DMS79 treated with DMSO at 0.1 percent for 48 hours (cell line): ENCODE measurements around the gene HCST.
"Not testable (repeated sequence)": the region's sequence is repeated elsewhere in the genome, so short reads cannot be mapped to it uniquely, and the experiment has no call there.

Experiments used
- DNase-seq: peaks from one replicate; lab custom pipeline; 2025; lab: John Stamatoyannopoulos, UW

HCST gene

DNA sequence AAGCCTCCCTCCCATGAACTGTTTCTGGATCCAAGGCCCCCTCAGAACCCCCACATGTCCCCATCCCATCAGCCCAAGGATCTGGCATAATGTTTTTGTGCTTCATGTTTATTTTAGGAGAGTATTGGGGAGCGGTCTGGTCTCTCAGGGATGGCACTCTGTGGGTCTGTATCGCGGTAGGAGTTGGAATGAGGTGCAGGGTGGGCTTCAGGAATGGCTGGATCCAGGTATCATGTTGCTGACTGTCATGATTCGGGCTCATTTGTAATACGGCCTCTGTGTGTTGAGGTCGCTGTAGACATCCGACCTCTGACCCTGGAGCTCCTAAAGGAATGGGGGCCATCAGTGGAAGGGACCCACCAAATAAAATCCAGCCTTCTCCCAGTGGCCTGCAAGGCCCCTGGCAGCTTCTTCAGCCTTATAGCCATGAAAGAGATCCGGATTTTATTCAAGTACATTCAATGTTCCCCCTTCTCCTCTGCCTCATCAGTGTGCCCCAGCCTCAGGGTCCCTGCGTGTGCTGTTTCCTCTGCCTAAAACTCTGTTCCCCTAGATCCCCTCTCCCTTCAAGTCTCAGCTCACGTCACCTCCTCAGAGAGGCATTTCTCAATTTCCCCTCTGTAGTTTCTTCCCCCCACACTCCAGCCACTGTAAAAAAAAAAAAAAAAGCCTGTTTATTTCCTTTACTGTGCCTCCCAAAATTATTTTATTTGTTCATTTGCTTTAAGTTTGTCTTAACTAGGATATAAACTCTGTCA, 2.2 kb downstream of the HCST start:
- DNase-seq, result no peak

DNA sequence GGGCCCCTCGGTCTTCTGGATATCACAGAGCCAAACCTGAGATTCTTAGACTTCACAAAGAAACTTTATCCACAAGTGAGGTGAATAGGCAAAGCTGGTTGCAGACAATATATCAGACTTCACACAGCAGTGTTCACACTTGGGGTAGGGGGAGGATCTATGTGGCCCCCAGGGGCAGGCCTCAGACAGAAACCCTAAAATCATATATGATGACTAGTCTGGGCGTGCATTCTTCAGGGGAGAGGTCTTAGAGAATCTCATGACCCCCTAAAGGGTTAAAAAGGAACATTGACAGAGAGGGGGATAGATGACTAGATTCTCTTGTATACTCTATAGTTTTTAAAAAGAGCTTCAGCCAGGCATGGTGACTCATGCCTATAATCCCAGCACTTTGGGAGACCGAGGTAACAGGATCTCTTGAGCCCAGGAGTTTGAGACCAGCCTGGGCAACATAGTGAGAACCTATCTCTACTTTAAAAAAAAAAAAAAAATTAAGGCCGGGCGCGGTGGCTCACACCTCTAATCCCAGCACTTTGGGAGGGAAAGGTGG, 2.9 kb downstream of the HCST start:
- no peak for DNase-seq

DNA sequence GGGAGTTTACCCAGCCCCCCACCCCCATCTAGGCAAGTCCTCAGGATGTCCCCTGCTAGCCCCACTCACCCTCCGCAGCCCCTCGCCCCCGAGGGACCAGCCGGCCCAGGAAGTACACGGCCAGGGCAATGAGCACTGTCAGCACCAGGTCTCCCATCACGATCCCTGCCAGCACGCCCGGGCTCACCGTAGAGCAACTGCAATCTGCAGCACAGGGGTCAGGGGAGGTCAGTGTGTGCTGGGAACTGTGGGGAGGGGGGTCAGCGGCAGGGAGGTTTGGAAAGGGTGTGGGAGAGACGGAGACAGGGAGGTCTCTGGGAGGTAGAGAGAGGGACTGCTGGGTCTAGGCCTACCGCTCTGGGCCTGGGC, 5.0 kb downstream of the HCST start:
- no peak for DNase-seq

DNA sequence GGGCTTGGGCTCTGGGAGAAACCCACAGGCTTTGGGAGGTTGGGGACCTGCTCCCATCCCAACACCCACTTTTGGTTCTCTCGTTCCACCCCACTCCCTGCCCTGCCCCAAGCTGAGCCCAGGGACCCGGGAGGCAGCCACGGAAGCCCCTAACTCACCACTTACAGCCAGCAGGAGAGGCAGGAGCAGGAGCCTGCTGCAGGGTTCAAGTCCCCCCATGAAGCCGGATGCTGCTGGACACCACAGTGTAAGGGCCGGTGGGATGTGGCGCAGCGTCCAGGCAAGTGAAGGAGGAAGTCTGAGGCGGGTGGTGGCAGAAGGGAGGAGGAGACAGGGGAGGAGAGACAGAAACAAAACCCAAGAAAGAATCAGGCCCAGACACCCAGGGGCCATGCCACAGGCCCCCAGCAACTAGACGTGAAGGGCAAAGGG, 5.7 kb downstream of the HCST start, which contains the start of gene TYROBP:
Gene TYROBP, minus strand, starts transcription at position 286 of the 432 bp plus-strand sequence. Its CDS starts 67 bp downstream, at position 219.
- no peak for DNase-seq

DNA sequence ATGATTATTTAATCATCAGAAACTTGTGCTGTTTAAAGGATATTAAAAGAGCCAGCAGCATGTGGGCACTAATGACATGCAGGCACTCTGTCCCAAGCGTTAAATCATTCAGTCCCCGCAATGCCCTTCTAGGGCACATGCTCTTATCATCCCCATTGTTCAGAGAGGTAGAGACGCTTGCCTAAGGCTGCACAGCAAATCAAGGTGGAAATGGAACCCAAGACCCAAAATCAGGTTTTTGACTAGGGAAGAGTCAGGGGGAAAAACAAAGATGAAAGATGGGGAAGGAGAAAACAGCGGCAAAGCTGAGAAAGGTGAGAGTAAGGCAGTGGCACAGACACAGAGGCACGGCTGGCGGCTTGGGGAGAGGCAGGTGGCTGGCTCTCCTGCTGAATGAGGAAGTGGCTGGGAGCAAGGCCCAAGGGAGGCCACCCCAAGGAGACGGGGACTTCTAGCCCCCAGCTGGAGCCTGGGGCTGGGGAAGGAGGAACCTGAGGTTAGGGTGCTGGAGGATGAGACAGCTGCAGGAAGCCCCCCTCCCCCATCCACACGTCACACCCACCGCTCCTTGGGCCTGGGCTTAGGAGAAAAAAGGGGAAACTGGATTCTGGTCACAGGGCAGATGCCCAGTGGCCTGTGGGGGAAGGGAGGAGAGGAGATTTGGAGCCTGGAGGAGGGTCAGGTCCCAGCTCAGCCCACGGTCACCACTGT, 6.8 kb downstream of the HCST start:
- no peak for DNase-seq

DNA sequence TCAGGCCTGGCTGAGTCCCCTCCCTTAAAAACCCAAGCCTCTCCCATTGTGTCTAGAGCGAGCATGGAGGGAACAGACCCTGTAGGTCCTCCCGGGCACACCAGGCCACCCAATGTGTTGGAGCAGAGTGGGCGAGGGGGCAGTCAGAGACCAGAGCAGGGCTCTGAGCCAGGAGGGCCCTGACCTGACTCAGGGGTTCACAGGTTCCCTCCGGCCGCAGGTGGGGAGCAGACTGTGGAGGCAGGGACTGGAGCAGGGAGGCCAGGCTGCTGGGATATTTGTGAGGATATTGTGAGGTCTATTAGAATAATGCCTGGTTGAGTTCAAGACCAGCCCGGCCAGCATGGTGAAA, 7.3 kb downstream of the HCST start:
- DNase-seq, result no peak

DNA sequence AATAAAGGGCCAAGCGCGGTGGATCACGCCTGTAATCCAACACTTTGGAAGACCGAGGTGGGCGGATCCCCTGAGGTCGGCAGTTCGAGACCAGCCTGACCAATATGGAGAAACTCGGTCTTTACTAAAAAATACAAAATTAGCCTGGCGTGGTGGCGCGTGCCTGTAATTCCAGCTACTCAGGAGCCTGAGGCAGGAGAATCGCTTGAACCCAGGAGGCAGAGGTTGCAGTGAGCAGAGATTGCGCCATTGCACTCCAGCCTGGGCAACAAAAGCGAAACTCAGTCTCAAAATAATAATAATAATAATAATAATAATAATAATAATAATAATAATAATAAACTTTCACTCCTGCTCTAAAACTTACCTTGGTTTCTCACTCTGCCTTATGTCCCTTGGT, 8.0 kb downstream of the HCST start:
- not testable (repeated sequence) for DNase-seq

DNA sequence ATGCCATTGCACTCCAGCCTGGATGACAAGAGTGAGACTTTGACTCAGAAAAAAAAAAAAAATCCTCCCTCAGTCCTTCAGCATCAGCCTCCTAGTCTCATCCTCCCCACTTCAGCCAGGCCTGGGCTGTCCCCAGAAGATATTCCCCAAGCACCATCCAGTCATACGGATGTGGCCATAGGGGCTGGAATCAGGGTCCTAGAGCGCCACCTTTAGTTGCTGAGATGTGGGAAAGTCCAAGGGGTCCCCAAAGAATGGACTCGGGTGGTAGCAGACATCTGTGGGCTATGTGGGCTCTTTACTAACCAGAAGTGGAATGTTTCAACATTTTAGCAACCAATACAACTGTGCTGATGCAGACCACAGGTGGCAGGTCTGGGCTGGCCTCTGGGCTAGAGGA, 8.8 kb downstream of the HCST start:
- DNase-seq, result no peak

DNA sequence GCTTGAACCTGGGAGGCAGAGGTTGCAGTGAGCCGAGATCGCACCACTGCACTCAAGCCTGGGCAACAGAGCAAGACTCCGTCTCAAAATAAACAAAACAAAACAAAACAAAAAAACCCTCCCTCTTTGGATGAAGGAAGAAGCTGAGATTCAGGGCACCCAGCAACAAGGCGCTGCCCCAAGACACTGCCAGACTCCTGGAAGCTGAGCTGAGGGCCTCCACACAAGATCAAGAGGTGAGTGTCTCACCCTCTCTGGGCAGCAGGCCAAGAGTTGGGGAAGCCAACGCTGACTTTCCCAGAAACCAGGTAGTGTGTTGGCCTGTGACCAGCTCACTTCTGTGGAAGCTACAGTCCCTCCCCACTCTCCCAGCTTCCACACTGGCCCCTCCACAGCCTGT, 9.5 kb downstream of the HCST start:
- DNase-seq, result peak; percentile 48

DNA sequence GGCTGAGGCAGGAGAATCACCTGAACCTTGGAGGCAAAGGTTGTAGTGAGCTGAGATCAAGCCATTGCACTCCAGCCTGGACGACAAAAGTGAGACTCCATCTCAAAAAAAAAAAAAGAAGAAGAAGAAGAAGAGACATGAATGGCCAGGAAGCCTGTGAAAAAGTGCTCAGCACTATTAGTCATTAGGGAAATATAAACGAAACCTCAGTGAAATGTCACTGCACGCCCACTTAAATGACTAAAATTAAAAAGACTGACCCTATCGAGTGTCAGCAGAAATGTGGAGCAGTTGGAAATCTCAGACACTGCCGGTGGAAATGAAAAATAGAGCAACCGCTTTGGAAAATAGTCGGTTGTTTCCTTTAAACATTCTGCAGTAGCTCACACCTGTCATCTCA, 11.3 kb downstream of the HCST start:
- no peak for DNase-seq

DNA sequence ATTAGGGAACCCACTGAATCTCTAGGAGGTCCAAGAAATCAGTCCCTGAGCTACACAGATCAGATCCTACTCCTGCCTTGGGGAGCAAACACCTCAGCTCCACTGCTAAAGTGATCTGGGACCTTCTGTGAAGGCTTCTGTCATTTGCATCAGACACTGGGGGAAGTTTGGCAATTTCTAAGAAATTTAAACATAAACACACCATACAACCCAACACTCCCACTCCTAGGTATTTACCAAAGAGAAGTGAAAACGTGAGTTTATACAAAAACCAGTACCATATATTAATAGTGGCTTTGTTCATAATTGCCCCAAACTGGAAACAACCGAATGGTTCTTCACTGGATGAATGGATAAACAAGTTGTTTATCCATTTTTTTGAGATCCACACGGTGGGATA, 13.1 kb downstream of the HCST start:
- DNase-seq, result no peak

DNA sequence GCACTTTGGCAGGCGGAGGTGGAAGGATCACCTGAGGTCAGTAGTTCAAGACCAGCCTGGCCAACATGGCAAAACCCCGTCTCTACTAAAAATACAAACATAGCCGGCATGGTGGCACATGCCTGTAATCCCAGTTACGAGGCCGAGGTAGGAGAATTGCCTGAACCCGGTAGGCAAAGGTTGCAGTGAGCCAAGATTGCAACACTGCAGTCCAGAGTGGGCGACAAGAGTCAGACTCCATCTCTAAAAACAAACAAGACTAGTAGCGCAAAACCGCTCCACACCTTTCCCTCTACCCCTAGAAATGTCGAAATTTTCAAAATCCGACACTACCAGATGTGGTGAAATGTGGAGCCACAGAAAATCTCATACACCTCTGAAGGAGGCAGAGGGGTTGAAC, 17.0 kb downstream of the HCST start:
- no peak for DNase-seq

DNA sequence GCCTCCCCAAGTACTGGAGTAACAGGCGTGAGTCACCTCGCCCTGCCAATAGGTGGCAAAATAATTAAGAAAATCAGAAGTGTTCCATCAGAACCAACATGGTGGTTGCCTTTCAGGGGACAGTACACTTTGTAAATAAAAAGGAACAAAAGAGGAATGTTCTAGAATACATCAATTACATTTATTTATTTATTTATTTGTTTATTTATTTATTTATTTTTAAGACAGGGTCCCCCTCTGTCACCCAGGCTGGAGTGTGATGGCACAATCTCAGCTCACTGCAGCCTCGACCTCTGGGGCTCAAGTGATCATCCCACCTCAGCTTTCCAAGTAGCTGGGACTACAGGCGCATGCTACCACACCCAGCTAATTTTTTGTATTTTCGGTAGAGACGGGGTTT, 18.7 kb downstream of the HCST start:
- no peak for DNase-seq

DNA sequence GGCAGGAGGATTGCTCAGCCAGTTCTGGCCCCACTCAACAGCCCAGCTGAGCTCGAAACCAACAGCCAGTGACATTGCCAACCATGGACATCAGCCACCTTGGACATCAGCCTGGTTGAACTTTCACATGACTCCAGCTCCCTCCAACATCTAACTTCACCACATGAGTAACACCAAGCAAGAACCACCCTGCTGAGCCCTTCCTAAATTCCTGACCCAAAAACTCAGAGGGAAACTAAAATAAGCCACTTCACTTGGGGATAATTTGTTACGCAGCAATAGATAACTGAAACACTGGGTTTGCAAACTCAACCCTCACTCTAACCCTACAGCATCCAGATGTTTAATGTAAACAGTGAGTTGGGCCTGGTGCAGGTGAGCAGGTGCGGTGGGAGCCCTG, 23.2 kb downstream of the HCST start:
- DNase-seq, result no peak

DNA sequence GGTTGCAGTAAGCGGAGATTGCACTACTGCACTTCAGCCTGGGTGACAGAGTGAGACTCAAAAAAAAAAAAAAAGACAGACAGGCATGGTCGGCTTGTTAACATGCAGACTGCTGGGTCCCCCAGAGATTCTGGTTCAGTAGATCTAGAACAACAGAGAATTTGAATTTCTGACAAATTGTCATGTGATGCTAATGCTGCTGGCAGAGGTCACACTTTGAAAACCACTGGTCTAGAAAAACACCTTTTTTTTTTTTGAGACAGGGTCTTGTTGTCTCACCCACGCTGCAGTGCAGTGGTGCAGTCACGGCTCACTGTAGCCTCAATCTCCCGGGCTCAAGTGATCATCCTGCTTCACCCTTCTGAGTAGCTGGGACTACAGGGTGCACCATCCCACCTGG, 26.2 kb downstream of the HCST start:
- no peak for DNase-seq

DNA sequence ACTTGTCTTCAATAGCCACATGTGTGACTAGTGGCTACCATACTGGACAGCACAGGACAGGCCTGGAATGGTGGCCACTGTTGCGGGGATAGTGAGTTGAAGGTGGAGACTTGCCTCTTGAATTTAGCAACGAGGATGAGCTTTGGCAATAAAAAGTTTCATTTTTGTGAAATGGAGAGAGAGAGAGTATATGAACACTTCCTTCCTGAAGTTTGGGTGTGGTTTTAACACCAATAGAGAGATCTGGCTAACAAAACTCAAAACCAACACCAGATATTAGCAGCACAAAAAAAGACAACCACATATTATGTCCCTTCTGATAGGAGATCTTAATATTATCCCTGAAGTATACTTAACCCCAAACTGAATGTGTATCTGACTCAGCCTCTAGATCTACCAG, 27.5 kb downstream of the HCST start:
- DNase-seq, result no peak

DNA sequence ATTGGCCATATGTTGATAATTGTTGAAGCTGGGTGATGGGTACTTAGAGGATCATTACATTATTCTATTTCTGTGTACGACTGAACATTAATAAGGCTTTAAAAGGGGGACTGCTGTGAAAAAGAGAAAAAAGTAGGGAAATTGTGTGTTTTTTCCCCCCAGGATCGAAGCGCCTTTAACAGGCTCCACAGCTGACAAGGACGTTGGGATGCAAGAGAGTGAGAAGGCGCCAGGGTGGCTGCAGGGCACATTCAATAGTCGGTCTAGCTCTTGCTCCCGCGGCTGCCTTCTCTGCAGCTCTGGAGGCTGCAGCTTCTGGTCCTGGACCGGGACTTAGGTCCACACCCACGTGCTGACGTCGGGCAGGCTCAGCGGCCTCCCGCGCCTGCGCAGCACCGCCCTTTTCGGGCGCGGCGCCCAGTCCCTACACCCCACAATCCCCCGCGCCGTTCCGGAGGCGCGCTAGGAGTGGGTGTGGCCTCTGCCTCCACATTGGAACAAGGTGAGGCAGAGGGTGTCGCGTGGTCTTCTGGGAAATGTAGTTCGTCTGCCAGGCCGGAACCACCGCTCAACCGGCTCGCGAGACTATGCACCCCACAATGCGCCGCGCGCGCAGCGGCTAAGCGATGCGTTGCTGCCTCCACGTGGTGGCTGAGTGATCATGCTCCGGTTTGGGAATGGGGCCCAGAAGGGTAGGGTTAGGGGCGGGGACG, 29.0 kb downstream of the HCST start:
- DNase-seq, result peak; percentile 98

DNA sequence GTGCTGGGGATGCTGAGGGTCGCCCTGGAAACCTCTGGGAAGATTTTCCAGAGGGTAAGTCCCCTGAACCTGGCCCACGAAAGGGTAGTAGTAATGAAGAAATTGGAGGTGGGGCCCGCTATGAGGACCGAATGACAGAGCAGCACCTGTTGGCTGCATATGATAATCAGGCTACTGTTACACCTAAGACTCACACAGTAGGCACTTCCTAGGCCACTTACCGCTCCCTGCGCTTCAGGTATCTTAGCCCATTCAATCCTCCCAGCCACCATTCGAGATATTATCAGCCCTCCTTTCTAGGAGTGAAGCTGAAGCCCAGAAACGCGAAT, 29.5 kb downstream of the HCST start:
- DNase-seq, result no peak

DNA sequence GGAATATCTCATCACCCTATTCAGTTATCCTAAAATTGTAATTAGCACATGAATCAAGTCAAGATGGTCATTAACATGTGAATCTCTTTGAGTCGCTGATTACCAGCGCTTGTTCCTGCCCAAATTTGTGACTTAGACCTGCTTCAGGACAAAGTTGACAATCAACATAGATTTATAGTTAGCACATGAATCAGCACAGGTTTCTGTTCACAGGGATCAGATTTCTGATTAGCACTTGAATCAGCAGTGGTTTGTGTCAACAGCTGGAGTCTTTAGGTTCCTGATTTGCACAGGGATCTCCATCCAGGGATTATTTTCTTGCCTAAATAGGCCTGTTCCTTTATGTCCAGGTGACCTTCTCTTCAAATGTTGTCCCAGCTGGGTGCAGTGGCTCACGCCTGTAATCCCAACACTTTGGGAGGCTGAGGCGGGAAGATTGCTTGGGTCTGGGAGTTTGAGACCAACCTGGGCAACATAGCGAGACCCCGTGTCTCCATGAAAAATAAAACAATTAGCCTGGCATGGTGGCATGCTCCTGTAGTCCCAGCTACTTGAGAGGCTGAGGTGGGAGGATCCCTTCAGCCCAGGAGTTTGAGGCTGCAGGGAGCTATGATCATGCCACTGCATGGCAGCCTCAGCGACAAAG, 30.1 kb downstream of the HCST start:
- peak; percentile 14 for DNase-seq

DNA sequence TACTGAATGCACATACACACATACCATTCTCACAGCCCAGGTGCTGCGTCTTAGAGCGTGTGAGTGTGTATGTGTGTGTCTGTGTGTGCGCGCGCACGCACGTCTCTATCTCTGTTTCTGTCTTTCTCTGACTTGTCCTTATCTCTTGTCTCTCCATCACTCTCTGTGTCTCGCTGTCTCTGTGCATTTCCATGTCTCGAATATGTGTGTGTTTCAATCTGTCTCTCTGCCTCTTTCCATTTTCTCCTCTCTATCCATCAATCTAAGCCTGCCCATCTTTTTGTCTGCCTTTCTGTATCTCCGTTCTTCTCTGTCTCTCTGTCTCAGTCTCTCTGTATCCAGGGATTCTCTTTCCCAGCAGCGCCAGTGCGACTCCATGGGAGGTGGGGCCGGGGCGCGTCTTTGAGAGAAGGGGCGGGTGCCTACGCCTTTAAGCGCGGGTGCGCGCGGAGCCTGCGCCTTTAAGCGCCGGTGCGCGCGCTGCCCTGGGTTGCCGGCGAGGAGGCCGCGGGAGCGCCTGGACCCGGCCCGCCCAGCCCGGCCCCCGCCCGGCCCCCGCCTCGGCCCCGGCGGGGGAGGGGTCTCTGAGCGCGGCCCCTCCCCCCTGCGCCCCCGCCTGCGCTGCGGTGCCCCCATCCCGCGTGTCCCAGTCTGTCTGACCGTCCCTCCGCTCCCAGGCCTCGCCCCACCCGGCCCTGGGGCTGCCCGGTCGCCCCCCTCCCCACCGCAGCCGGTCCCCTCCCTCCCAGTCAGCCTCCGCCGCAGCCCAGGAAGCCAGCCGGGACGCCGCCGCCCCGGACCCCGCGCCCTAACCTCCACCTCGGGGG, 33.8 kb downstream of the HCST start, which contains the start of gene LRFN3:
Gene LRFN3, plus strand, starts transcription at position 464 of the 827 bp plus-strand sequence. CDS start 3,052 bp downstream, outside the sequence.
- peak; percentile 50 for DNase-seq

DNA sequence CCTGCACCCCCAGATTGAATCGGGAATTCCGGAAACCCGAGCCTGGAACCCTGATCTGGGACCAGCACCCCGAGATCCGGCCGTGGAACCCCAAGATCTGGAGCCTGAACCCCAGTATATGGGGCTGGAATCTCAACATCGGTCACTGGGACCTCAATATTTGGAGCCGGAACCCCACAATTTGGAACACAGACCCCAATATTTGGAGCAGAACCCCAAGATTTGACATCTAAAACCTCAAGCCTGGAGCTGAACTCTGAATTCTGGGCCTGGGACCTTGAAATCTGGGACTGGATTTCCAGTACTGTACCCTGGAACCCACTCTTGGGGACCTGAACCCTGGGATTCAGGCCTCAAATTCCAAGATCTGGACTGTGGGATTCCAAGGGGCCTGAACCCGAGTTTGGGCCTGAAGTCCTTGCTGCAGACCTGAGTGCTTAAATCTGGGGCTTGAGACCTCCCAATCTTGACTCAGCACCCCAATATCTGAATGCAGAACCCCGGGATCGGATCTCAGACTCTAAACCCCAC, 34.5 kb downstream of the HCST start:
- no peak for DNase-seq
